Suppressor macrophage (primary cell): ENCODE data around the gene WDR7.
"Not testable (repeated sequence)": the region's sequence is repeated elsewhere in the genome, so short reads cannot be mapped to it uniquely, and the experiment has no call there.

Source experiments
- DNase-seq, 4 experiments: peaks; one replicate each; pipeline ENCODE4 v3.0.0-alpha.2; 2020 to 2022

The WDR7 gene

GRCh38 chr18:56654280-56654679, 3.1 kb downstream of the WDR7 start:
- DNase-seq: not testable (repeated sequence)

DNA sequence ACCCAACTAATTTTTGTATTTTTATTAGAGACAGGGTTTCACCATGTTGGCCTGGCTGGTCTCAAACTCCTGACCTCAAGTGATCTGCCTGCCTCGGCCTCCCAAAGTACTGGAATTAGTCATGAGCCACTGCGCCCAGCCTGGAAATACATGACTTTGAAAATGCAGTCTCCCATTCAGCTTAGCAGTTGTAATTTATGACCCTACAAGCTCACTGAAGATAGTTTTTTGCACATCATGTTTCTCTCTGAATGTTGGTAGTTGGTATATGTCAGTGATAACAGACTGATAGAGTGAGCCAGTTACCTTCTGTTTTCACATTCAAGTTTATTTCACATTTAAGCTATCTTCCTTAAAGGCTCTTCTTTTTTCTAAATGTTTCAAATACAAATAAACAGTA, 7.1 kb downstream of the WDR7 start:
- no peak for DNase-seq

GRCh38 chr18:56659111-56659510, 8.0 kb downstream of the WDR7 start:
- DNase-seq: no peak

DNA sequence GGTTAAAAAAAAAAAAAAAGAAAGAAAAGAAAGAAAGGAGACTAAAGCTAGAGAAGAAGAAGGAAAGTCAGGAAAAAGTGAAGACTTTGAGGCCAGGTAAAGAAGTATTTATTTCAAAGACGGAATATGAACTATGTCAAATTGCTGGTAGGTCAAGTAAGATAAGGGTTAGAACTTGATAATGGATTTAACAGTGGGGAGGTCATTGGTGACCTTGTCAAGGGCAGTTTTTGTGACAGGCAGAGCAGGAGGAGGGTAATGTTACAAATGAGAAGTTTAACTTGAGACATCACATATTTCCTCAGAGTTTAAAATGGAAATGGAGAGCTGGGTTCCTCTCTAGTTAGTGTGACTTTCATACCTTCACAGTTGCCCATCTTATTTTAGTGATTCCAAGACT, 9.5 kb downstream of the WDR7 start:
- peak in 1 of 4 experiments; percentile 8 for DNase-seq

DNA sequence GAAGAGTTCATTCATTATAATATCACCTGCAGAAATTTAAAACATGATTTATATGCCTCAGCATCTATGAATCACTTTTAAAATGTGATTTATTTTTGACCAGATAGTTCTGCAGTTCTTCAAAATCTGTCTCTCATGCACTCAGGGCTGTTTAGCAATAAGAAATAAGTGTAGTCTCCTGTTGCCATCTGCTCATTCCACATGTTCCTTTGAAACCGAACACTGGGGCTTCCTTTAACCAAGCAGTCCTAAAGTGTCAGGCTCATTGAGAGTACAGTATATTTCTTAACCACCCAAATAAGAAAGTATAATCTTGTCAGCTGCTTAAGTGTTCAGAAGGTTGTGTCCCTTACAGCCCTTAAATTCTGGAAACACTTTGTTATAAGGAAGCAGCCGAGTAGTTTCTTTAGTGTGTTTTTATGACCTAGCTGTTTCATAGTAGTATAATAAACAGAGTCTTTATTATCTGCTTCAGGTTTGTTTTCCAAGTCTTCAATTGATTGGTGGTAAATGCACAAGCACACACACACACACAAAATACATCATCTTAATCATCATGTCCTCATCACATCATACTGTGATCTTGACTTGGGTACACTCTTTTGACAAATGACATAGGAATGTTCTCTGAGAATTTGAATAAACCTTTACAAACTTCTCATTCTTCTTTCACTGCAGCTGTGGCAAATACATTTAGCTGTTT, 10.4 kb downstream of the WDR7 start:
- DNase-seq: no peak

GRCh38 chr18:56662063-56662408, 10.9 kb downstream of the WDR7 start:
- DNase-seq: no peak

DNA sequence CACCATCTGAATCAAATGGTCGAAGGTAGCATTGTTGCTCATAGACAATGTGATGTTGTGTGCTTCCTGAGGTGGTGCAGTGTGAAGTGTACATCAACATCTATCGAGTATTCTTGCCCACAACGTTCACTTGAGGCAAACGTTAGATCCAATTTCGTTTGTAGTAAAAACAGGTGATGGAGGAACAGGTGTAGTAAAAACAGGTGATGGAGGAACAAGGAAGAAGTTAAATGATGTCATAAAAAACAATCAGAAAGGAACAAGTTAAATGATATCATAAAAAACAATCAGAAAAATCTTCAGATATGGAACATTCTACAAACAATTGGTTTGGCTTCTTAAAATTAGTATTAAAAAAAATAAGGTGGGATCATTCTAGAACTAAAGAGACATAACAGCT, 11.3 kb downstream of the WDR7 start:
- no peak for DNase-seq

DNA sequence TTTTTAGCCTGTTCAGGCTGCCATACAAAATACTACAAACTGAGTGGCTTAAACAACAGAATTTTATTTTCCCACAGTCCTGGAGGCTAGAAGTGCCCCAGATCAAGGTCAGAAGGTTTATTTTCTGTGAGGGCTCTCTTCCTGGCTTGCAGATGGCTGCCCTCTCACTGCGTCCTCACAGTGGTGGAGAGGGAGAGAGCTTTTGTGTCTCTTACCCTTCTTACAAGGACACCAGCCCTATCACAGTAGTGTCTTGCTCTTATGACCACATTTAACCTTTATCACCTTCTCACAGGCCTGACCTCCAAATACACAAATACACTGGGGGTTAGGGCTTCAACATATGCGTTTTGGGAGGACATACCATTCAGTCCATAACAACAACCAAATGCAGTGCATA, 11.7 kb downstream of the WDR7 start:
- no peak for DNase-seq

DNA sequence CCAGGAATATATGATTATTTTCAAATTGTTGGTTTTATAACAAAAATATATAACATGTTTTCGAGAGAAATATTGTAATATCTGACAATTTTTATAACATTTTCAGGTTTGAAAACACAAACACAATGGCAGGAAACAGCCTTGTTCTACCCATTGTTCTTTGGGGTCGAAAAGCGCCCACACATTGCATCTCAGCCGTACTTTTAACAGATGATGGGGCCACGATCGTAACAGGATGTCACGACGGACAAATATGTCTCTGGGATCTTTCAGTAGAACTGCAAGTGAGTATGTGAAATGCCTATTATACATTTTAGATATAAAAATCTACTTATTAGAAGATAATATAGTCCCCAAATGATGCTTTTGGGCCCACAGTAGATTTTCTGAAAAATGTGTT, 21.2 kb downstream of the WDR7 start:
- DNase-seq: no peak

DNA sequence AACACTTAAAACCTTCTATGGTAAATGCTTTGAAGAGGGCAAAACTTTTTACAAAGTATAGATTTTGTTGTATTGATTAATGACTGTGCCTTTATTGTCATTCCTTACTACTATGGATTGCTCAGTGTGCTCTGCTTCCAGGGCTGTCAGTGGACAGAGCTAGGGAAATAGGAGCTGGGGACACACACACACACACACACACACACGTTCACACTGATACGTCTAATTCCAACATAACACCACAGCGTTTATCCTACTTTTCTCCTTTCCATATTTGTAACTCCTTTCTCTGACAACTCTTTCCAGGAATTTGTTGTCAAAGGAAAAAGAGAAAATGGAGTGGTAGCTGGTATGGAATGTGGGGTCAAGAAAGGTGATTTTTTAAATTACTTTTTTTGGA, 21.8 kb downstream of the WDR7 start:
- no peak for DNase-seq

- no peak for DNase-seq
These were observed 25.5 kb downstream of the WDR7 start for GRCh38 chr18:56676639-56677038.

GRCh38 chr18:56678836-56679565, 27.8 kb downstream of the WDR7 start:
- no peak for DNase-seq

DNA sequence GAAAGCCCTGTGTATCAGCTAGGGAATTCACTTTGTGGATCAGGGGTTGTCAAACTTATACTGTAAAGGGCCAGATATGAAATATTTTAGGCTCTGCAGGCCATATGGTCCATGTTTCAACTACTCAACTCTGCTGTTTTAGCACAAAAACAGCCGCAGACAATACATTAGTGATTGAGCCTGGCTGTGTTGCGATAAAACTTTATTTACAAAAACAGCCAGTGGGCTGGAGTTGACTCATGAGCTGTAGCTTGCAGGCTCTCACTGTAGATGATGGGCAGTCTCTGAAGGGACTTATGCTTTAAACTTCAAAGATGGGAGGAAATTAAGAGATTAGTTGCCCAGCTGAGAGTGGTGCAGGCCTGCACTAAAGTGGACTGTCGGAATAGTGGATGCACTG, 33.1 kb downstream of the WDR7 start:
- DNase-seq: no peak

DNA sequence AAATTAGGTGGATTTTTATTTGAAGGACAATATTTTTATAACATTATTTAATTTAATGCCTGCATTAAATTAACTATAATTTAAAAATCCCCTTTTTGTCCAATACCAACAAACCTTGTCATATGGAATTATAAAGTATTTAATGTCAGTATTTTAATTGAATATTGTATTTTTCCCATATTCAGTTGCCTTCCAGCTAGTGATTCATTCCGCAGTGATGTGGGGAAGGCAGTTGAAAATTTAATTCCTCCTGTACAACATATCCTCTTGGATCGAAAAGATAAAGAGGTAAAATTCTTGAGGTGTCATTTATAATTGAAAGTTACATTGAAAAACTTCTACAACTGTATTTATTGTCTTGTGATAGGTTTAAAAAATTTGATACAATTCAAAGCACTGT, 40.4 kb downstream of the WDR7 start:
- no peak for DNase-seq

DNA sequence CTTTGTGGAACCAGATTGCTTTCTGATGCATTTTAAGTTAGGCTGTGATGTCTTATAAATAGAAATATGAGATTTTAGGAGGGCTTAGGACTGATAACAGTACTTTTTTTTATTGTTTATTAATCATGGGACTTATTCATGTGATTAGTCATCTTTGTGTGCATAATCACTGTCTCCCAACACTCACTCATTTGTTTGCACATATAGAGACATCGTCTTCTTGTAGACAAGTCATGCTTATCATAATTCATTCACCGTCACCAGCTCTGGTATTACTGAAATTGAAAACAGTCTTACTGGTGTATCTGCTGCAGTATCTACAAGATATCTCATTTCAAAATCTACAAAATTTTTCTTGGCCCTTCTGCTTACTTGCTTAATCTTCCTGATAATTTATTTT, 45.8 kb downstream of the WDR7 start:
- no peak for DNase-seq

DNA sequence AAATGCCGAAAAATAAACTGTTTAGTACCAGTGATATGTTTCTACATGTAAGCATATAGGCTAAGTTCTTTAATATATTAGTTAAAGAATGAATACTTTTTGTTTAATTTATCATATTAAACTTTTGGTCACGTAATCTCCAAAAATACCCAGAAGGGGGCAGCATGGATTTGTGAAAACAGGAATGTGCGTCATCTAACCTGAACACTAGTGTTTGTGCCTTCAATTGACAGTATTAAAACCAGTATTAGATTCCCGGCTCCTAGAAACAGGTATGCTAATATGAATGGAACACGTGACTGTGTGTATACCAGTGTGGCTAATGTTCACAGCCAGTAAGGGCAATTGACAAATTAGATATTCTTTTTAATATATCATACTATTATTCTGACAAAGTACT, 51.8 kb downstream of the WDR7 start:
- DNase-seq: peak; percentile 38 to 55 (median 46)

GRCh38 chr18:56709463-56709862, 58.3 kb downstream of the WDR7 start:
- peak; percentile 24 to 61 (median 48) for DNase-seq

- DNase-seq: no peak
These were observed 60.7 kb downstream of the WDR7 start for GRCh38 chr18:56711708-56712445.

- DNase-seq: no peak
These were observed 61.6 kb downstream of the WDR7 start for GRCh38 chr18:56712761-56713160.

DNA sequence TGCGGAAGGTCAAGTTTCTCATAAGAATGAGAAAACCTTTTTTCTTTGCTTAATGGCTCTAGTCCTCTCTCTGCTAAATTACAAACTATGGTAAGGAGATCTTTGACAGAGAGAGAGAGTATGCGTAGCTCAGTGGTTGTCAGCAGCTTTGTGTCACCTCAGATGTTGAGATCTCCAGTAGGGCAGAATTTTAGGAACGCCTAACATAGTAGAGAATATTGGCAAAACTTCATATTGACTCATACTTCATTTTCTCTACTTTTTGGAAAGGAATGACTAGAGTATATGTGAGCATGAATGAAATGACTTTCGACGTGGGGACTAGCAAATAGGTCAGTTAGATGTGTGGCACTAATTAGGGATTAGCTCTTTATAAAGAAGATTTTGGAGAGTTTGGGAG, 64.0 kb downstream of the WDR7 start:
- DNase-seq: no peak

- DNase-seq: no peak
These were observed 65.6 kb downstream of the WDR7 start for GRCh38 chr18:56716692-56717146.

DNA sequence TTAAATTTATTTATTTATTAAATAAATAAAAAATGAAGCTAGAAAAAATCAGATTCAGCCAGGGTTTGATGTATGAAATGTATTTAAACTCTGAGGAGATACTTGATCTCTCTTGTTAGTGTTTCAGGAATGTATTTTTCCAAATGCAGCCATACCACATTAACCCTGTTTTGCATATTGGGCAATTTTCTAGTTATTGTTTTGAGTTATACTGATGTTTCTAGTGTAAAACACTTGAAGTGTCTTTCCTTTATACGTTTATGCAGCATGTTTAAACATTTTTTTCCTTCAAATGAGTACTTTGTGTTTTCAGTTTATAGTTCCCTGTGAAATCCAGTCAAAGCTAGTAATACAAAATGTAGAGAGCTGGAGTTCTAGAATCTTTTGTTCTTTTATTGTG, 69.9 kb downstream of the WDR7 start:
- DNase-seq: no peak

GRCh38 chr18:56721491-56721890, 70.3 kb downstream of the WDR7 start:
- DNase-seq: no peak

- DNase-seq: no peak
These were observed 71.4 kb downstream of the WDR7 start for GRCh38 chr18:56722518-56722917.
